Retina (tissue), 1 donor: Measurements from ENCODE around the gene METAP1D.
A peak's percentile ranks its signal among the peaks of the same experiment; 100 is the strongest.

Experiments used
- DNase-seq: peaks from one replicate; pipeline ENCODE4 v3.0.0-alpha.2; 2016

The METAP1D gene

GRCh38 chr2:172093416-172094293 is 93.9 kb downstream of the METAP1D start:
- DNase-seq, result peak; percentile 74

GRCh38 chr2:172094294-172095145 is 94.8 kb downstream of the METAP1D start:
- DNase-seq, result no peak

- peak; percentile 82 for DNase-seq
Observed at GRCh38 chr2:172095146-172095904, 95.6 kb downstream of the METAP1D start.

- DNase-seq, result peak; percentile 72
Observed at GRCh38 chr2:172095905-172096625, 96.3 kb downstream of the METAP1D start.

GRCh38 chr2:172096626-172097547 is 97.1 kb downstream of the METAP1D start:
- DNase-seq, result peak; percentile 67

GRCh38 chr2:172097557-172098131 is 97.9 kb downstream of the METAP1D start:
- DNase-seq, result peak; percentile 25

- DNase-seq, result no peak
Observed at GRCh38 chr2:172098287-172098649, 98.5 kb downstream of the METAP1D start.

GRCh38 chr2:172098650-172099471 is 99.1 kb downstream of the METAP1D start:
- peak; percentile 80 for DNase-seq

- DNase-seq, result no peak
Observed at GRCh38 chr2:172099472-172100079, 99.8 kb downstream of the METAP1D start.

- DNase-seq, result peak; percentile 77
Observed at GRCh38 chr2:172100080-172100934, 100.6 kb downstream of the METAP1D start.

GRCh38 chr2:172100935-172101820 is 101.4 kb downstream of the METAP1D start:
- peak; percentile 72 for DNase-seq

GRCh38 chr2:172101821-172102390 is 102.2 kb downstream of the METAP1D start:
- peak; percentile 87 for DNase-seq

- peak; percentile 93 for DNase-seq
Observed at GRCh38 chr2:172102391-172103359, 102.9 kb downstream of the METAP1D start, which contains the start of gene DLX2. Gene DLX2 (minus strand): TSS chr2:172102900. CDS start chr2:172102538, 362 bp downstream.

GRCh38 chr2:172103471-172104272 is 103.9 kb downstream of the METAP1D start:
- peak; percentile 93 for DNase-seq
